Lower leg skin (tissue), 4 donors: ENCODE data around the gene SMIM13. TPM values are rescaled to one million over a fixed set of nuclear protein-coding genes. Genes with fewer than 3 reads are reported as not detected.
"Not testable (repeated sequence)": the region's sequence is repeated elsewhere in the genome, so short reads cannot be mapped to it uniquely, and the experiment has no call there.

ENCODE experiments used
- DNase-seq, 2 donors: peaks; one replicate each; pipeline ENCODE4 v3.0.0-alpha.2; 2019; ENCODE audit warnings: low spot score in 2 of 2
- H3K4me3 ChIP-seq: fragments of 200-600 bp; sonication (generic); 2 replicates; pipeline ENCODE4 v1.5.1; 2017; ENCODE audit warnings: mild to moderate bottlenecking, low read depth; ENCODE audit not compliant: poor library complexity, severe bottlenecking
- CTCF ChIP-seq, 3 donors: fragments of 450-650 bp; IDR thresholded peaks; one replicate each; pipeline ENCODE4 v1.5.1; 2016; ENCODE audit warnings: antibody characterized with exemption in 3 of 3, mild to moderate bottlenecking in 3 of 3, moderate library complexity in 2 of 3
- POLR2A ChIP-seq, 2 donors: fragments of 450-650 bp; IDR thresholded peaks; one replicate each; pipeline ENCODE4 v1.6.1; 2016 to 2017; ENCODE audit warnings: antibody characterized with exemption in 2 of 2, mild to moderate bottlenecking in 1 of 2, moderate library complexity in 1 of 2
- WGBS, 2 donors: methylation state at CpG; one replicate each; pipeline ENCODE4 v1.1.5; 2018; 5-methylcytosine and 5-hydroxymethylcytosine counted together
- intact Hi-C: fragments of 100-400 bp; cut with DNase I; formaldehyde crosslinking; loops from one replicate; pipeline ENCODE4 v1.15.0; 2023; ENCODE audit warnings: low total_unique reads
- total RNA-seq, 4 donors: library from RNA; depleted of rRNA; stranded (reverse); fragments of >200 nt; gene quantifications; one replicate each; pipeline ENCODE4 v1.1.0, GENCODE V29; 2016

The SMIM13 gene
- total RNA-seq, 4 donors from 2014 or later: 7.6 to 13.9 (median 10.2) TPM

DNA sequence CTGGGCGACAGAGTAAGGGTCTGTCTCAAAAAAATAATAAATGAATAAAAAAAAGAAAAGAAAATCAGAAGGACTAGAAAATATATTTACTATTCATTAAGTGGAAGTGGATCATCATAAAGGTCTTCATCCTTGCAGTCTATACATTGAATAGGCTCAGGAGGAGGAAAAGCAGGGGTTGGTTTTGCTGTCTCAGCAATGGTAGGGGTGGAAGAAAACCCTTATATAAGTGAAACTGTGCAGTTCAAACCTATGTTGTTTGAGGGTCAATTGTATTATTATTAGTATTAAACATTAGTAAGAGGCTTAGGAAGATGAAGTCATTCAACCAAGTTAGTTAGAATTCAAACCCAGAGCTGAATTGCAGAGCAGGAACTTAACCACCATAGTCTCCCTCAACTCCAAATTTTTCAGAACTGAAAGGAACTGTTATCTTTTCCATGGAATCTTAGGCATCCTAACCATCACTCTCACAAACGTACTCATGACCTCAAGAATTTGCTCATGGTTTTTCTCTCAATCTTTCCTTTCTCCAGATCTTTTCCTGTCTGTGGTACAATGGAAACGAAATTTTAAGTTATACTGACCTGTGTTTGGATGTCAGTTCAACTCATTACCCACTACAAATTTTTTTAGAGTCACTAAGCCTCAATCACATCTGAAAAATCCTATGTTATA lies 7.7 kb upstream of the SMIM13 start:
- intact Hi-C loops: no loop called here
- TF ChIP-seq CTCF (IDR thresholded peaks at IDR 0.05): no peak
- TF ChIP-seq POLR2A (IDR thresholded peaks at IDR 0.05): no peak
- no peak for DNase-seq
- H3K4me3 ChIP-seq: no peak overlapping the region
- 59 to 72% methylated on average over 3 of the region's 3 CpGs for WGBS, 2 donors

GRCh38 chr6:11087141-11087812 lies 6.4 kb upstream of the SMIM13 start:
- intact Hi-C loops, DNase-seq, H3K4me3 ChIP-seq: not testable (repeated sequence)
- 79 to 94% methylated on average over 12 to 46 of the region's 47 CpGs for WGBS, 2 donors

DNA sequence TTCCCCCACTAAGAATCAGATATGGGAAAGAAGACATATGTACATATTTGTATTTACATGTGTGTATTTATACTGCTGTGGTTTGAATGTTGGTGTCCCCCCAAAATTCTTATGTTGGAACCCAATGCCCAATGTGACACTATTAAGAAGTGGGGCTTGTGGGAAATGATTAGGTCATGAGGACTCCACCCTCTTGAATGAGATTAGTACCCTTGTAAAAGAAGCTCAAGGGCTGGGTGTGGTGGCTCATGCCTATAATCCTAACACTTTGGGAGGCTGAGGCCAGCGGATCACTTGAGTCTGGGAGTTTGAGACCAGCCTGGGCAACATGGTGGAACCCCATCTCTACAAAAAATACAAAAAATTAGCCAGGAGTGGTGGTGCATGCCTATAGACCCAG lies 3.9 kb upstream of the SMIM13 start:
- 75 to 78% methylated on average over 1 of the region's 1 CpG for WGBS, 2 donors
- H3K4me3 ChIP-seq: no peak overlapping the region
- intact Hi-C loops: no loop called here
- TF ChIP-seq POLR2A (IDR thresholded peaks at IDR 0.05): no peak
- no peak for TF ChIP-seq CTCF (IDR thresholded peaks at IDR 0.05)
- DNase-seq: no peak

DNA sequence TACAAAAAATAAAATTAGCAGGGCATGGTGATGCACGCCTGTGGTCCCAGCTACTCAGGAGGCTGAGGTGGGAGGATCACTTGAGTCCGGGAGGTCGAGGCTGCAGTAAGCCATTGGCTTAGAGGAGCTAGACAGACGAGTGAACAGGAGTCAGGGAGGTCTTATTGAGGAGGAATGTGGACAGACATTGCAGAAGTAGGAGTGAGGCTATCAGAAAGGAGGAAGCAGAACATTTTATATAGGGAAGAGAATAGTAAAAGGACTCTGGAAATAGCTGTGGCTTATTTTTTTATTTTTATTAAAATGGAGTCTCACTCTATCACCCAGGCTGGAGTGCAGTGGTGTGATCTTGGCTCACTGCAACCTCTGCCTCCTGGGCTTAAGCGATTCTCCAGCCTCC lies 2.5 kb upstream of the SMIM13 start:
- DNase-seq, H3K4me3 ChIP-seq, intact Hi-C loops: not testable (repeated sequence)
- 91 to 93% methylated on average over 5 of the region's 5 CpGs for WGBS, 2 donors

DNA sequence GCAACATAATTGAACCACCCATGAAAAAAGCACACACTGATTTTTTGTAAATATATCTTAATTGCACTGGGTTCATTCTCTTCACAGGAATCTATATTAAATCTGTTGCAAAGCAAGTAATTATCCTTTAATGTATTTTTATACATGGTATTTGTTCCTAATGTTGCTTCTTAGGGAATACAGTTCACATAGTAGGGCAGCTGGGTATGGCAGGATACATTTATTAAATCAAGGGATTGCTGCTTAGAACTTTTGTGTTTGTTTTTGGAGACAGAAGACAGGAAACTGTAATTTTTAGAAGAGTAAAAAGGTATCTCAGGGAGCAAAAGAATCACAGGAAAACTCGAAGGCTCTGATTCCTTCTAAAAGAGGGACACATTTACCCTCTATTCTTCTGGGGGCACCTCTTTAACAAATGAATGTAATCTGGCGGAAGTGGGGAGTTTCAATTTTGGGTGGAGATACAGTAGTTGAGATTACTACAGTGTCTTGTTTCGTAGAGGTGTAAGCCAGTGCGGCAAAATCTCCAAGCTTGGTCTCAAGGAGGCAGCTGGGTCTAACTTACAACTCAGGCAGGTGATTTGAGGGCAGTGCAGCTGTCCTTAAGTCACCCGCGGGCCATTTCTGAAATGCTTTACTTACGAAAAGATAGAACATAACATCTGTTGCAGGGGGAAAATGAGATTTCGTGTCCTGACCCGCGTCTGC lies 812 bp upstream of the SMIM13 start:
- 4% methylated on average over 10 of the region's 10 CpGs for WGBS, 2 donors
- no peak for DNase-seq

DNA sequence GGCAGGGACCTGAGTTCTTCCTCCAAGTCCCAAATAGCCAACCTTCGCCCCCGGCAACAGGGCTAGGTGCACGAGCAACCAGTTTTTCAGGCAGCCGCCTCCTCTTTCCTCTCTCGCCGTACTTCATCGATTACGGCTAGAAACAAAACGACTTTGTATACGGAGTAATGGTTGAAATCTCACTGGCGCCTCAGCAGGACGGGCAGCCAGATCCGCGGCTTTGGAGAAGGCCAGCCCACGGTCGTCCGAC lies 333 bp upstream of the SMIM13 start:
- TF ChIP-seq CTCF (IDR thresholded peaks at IDR 0.05): no peak
- no peak for TF ChIP-seq POLR2A (IDR thresholded peaks at IDR 0.05)
- intact Hi-C loops: no loop called here
- DNase-seq: no peak
- peak overlapping the region; percentile 75 for H3K4me3 ChIP-seq
- WGBS, 2 donors: 0% methylated on average over 15 to 17 of the region's 17 CpGs

More for the DNA sequence above, 812 bp upstream of the SMIM13 start:
- peak overlapping the region; percentile 75 for H3K4me3 ChIP-seq
- TF ChIP-seq POLR2A (IDR thresholded peaks at IDR 0.05) (no peak), CTCF (IDR thresholded peaks at IDR 0.05) (no peak)
- intact Hi-C loops: no loop called here
